ENCODE measurements around the gene GALNS. TPM values are rescaled to one million over a fixed set of nuclear protein-coding genes. Genes with fewer than 3 reads are reported as not detected.

The GALNS gene
- total RNA-seq, 2 experiments from 2014 or later = 17.2 to 49.0 TPM

DNA sequence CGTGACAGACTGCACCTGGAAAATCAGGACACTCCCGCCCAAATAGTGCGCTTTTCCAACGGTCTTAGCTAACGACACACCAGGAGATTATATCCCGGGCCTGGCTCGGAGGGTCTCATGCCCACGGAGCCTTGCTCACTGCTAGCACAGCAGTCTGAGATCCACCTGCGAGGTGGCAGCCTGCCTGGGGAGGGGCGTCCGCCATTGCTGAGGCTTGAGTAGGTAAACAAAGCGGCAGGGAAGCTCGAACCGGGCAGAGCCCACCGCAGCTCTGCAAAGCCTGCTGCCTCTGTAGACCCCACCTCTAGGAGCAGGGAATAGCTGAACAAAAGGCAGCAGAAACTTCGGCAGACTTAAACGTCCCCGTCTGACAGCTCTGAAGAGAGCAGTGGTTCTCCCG, 5.1 kb downstream of the GALNS start:
- ChIA-PET CTCF (ENCODE audit: unreplicated experiment) (no interaction called here), POLR2A (no interaction called here)
- Histone ChIP-seq H3K4me3 (ENCODE audit: low read depth, low read length, poor library complexity, severe bottlenecking) (no peak overlapping the region), H2AFZ (ENCODE audit: low read length) (no peak overlapping the region), H3K9me2 (ENCODE audit: insufficient read depth, low read length) (no peaks in the 10 kb centered on the region), H3K79me2 (ENCODE audit: insufficient read depth, low read depth, low read length) (no peaks in the 10 kb centered on the region), H3K27ac (ENCODE audit: low read depth, low read length, poor library complexity, severe bottlenecking) (no peak overlapping the region), H4K20me1 (ENCODE audit: insufficient read depth, low read length) (0 out of 2 replicates have a peak, but pooled peaks cover 4% of the 10 kb centered on the region), H3K36me3 (ENCODE audit: insufficient read depth, low read length) (no peaks in the 10 kb centered on the region), H3K4me1 (ENCODE audit: insufficient read depth, low read length, poor library complexity, severe bottlenecking) (peaks cover 19% of the 10 kb centered on the region), H3K4me2 (ENCODE audit: low read length) (no peak overlapping the region), H3K9me3 (ENCODE audit: low read length) (no peaks in the 10 kb centered on the region)
- no TSS peak for BruUV-seq (replicated peaks)
- DNase-seq (ENCODE audit: low spot score) = no peak
- intact Hi-C loops (cut with micrococcal nuclease; ENCODE audit: unreplicated experiment) = no loop called here
- TF ChIP-seq EZH2phosphoT487 (IDR thresholded peaks at IDR 0.05; ENCODE audit: borderline replicate concordance, low read depth, low read length) = no peak
- TF ChIP-seq, protein P1, sequence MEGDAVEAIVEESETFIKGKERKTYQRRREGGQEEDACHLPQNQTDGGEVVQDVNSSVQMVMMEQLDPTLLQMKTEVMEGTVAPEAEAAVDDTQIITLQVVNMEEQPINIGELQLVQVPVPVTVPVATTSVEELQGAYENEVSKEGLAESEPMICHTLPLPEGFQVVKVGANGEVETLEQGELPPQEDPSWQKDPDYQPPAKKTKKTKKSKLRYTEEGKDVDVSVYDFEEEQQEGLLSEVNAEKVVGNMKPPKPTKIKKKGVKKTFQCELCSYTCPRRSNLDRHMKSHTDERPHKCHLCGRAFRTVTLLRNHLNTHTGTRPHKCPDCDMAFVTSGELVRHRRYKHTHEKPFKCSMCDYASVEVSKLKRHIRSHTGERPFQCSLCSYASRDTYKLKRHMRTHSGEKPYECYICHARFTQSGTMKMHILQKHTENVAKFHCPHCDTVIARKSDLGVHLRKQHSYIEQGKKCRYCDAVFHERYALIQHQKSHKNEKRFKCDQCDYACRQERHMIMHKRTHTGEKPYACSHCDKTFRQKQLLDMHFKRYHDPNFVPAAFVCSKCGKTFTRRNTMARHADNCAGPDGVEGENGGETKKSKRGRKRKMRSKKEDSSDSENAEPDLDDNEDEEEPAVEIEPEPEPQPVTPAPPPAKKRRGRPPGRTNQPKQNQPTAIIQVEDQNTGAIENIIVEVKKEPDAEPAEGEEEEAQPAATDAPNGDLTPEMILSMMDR (conservative IDR thresholded peaks at IDR 0.05; ENCODE audit: low read length) = no peak

DNA sequence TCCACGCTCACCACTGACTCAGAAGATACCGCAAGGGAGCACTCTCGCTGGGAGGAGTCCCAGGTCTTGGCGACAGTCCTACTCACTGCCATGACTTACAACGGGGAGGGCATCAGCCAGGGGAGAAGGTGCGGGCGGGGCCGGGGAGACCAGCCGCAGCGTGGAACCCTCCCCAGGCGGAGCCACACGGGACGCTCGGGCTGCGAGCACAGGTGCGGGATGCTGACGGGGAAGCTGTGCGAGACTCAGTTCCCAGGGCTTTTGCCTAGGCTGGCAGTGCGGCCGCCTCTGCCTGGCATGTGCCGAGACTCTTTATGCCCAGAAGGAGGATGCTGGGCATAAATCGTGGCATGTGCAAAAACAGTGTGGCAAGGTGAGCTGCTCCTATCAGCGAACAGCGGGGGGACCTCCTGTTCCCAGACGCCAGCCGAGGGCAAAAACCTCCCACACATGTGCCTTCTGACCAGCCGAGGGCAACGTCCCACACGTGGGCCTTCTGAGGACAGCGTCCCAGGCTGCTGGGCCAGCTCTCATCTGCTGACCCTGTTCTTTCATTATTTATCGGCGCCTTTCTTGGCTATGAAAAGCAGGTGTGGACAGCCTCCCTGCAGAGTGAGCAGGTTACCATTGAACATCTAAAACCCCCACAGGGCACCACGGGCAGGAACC, 6.1 kb downstream of the GALNS start:
- H3K27ac ChIP-seq (ENCODE audit: low read depth, low read length, poor library complexity, severe bottlenecking) = no peak overlapping the region
- TF ChIP-seq EZH2phosphoT487 (IDR thresholded peaks at IDR 0.05; ENCODE audit: borderline replicate concordance, low read depth, low read length) = no peak
- TF ChIP-seq, protein P1 (conservative IDR thresholded peaks at IDR 0.05; ENCODE audit: low read length) = no peak
- no peak overlapping the region for H3K4me2 ChIP-seq (ENCODE audit: low read length)
- H3K36me3 ChIP-seq (ENCODE audit: insufficient read depth, low read length) = no peaks in the 10 kb centered on the region
- no peaks in the 10 kb centered on the region for H3K9me3 ChIP-seq (ENCODE audit: low read length)
- H3K9me2 ChIP-seq (ENCODE audit: insufficient read depth, low read length) = no peaks in the 10 kb centered on the region
- no TSS peak for BruUV-seq (replicated peaks)
- H3K4me1 ChIP-seq (ENCODE audit: insufficient read depth, low read length, poor library complexity, severe bottlenecking) = peaks cover 13% of the 10 kb centered on the region
- H3K4me3 ChIP-seq (ENCODE audit: low read depth, low read length, poor library complexity, severe bottlenecking) = no peak overlapping the region
- no peaks in the 10 kb centered on the region for H3K79me2 ChIP-seq (ENCODE audit: insufficient read depth, low read depth, low read length)
- intact Hi-C loops (cut with micrococcal nuclease; ENCODE audit: unreplicated experiment) = no loop called here
- no peak for DNase-seq (ENCODE audit: low spot score)
- 0 out of 2 replicates have a peak, but pooled peaks cover under 1% of the 10 kb centered on the region for H4K20me1 ChIP-seq (ENCODE audit: insufficient read depth, low read length)
- ChIA-PET CTCF (ENCODE audit: unreplicated experiment) (no interaction called here), POLR2A (no interaction called here)
- H2AFZ ChIP-seq (ENCODE audit: low read length) = no peak overlapping the region

DNA sequence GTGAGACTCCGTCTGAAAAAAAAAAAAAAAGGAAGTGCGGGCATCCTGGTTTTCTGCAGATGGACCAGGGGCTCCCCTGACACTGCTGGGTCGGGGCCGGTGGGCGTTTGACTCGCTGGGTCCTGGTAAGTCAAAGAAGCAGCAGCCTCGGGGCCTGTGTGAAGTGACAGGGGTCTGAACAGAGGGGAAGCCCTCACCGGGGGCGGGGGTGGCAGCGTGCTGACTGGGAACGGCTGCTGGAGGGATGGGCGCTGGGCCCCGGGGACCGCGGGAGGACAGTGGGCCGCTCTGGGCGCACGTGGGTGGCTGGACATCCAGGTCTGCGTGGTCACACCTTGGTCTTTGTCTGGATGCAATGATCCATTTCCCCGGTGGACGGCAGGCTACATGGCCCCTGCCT, 8.2 kb downstream of the GALNS start:
- TF ChIP-seq, protein P1 (conservative IDR thresholded peaks at IDR 0.05; ENCODE audit: low read length) = no peak
- no peak for TF ChIP-seq EZH2phosphoT487 (IDR thresholded peaks at IDR 0.05; ENCODE audit: borderline replicate concordance, low read depth, low read length)
- POLR2A ChIA-PET = interaction anchor here (1.1 kb wide), 1 partner anchor 9 kb away, joined by 4 read pairs; no protein-coding TSS in a partner anchor
- no peaks in the 10 kb centered on the region for H4K20me1 ChIP-seq (ENCODE audit: insufficient read depth, low read length)

More for the DNA sequence above, 8.2 kb downstream of the GALNS start:
- H2AFZ ChIP-seq (ENCODE audit: low read length) = no peak overlapping the region
- H3K4me1 ChIP-seq (ENCODE audit: insufficient read depth, low read length, poor library complexity, severe bottlenecking) = no peaks in the 10 kb centered on the region
- H3K4me3 ChIP-seq (ENCODE audit: low read depth, low read length, poor library complexity, severe bottlenecking) = no peak overlapping the region
- no peak overlapping the region for H3K27ac ChIP-seq (ENCODE audit: low read depth, low read length, poor library complexity, severe bottlenecking)
- no TSS peak for BruUV-seq (replicated peaks)
- no peak overlapping the region for H3K4me2 ChIP-seq (ENCODE audit: low read length)
- intact Hi-C loops (cut with micrococcal nuclease; ENCODE audit: unreplicated experiment) = no loop called here
- H3K9me2 ChIP-seq (ENCODE audit: insufficient read depth, low read length) = no peaks in the 10 kb centered on the region
- DNase-seq (ENCODE audit: low spot score) = no peak
- H3K36me3 ChIP-seq (ENCODE audit: insufficient read depth, low read length) = no peaks in the 10 kb centered on the region
- H3K79me2 ChIP-seq (ENCODE audit: insufficient read depth, low read depth, low read length) = no peaks in the 10 kb centered on the region
- CTCF ChIA-PET (ENCODE audit: unreplicated experiment) = no interaction called here
- H3K9me3 ChIP-seq (ENCODE audit: low read length) = no peaks in the 10 kb centered on the region
